ENCODE data around the gene MRGPRG.

- TF ChIP-seq, protein P1, sequence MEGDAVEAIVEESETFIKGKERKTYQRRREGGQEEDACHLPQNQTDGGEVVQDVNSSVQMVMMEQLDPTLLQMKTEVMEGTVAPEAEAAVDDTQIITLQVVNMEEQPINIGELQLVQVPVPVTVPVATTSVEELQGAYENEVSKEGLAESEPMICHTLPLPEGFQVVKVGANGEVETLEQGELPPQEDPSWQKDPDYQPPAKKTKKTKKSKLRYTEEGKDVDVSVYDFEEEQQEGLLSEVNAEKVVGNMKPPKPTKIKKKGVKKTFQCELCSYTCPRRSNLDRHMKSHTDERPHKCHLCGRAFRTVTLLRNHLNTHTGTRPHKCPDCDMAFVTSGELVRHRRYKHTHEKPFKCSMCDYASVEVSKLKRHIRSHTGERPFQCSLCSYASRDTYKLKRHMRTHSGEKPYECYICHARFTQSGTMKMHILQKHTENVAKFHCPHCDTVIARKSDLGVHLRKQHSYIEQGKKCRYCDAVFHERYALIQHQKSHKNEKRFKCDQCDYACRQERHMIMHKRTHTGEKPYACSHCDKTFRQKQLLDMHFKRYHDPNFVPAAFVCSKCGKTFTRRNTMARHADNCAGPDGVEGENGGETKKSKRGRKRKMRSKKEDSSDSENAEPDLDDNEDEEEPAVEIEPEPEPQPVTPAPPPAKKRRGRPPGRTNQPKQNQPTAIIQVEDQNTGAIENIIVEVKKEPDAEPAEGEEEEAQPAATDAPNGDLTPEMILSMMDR (conservative IDR thresholded peaks at IDR 0.05; ENCODE audit: low read depth, low read length) = no peak
- no peak for TF ChIP-seq EZH2 (IDR thresholded peaks at IDR 0.05; ENCODE audit: borderline replicate concordance, low read depth, low read length, poor library complexity, severe bottlenecking)
Measured at GRCh38 chr11:3193373-3194015, 25.1 kb downstream of the MRGPRG start.
